Stimulated activated CD4-positive, alpha-beta T cell treated with anti-CD3 and anti-CD28 coated beads, Interleukin-2, amount 100 ng/mL, for 4 hours (primary cell): ENCODE results near the gene CCAR1.
A peak's percentile ranks its signal among the peaks of the same experiment; 100 is the strongest.
"Not testable (repeated sequence)": the region's sequence is repeated elsewhere in the genome, so short reads cannot be mapped to it uniquely, and the experiment has no call there.

ENCODE experiments used
- DNase-seq: peaks from one replicate; pipeline ENCODE4 v3.0.0-alpha.2; 2020; ENCODE audit warnings: low read depth

Gene CCAR1, protein sequence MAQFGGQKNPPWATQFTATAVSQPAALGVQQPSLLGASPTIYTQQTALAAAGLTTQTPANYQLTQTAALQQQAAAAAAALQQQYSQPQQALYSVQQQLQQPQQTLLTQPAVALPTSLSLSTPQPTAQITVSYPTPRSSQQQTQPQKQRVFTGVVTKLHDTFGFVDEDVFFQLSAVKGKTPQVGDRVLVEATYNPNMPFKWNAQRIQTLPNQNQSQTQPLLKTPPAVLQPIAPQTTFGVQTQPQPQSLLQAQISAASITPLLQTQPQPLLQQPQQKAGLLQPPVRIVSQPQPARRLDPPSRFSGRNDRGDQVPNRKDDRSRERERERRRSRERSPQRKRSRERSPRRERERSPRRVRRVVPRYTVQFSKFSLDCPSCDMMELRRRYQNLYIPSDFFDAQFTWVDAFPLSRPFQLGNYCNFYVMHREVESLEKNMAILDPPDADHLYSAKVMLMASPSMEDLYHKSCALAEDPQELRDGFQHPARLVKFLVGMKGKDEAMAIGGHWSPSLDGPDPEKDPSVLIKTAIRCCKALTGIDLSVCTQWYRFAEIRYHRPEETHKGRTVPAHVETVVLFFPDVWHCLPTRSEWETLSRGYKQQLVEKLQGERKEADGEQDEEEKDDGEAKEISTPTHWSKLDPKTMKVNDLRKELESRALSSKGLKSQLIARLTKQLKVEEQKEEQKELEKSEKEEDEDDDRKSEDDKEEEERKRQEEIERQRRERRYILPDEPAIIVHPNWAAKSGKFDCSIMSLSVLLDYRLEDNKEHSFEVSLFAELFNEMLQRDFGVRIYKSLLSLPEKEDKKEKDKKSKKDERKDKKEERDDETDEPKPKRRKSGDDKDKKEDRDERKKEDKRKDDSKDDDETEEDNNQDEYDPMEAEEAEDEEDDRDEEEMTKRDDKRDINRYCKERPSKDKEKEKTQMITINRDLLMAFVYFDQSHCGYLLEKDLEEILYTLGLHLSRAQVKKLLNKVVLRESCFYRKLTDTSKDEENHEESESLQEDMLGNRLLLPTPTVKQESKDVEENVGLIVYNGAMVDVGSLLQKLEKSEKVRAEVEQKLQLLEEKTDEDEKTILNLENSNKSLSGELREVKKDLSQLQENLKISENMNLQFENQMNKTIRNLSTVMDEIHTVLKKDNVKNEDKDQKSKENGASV

GRCh38 chr10:68720793-68721672 lies at the start of gene CCAR1:
Gene CCAR1 (plus strand): TSS chr10:68721239. CDS start chr10:68722505, 1,266 bp downstream.
- DNase-seq, result peak; percentile 98

GRCh38 chr10:68684413-68684812 lies 36.6 kb upstream of the CCAR1 start:
- no peak for DNase-seq

DNA sequence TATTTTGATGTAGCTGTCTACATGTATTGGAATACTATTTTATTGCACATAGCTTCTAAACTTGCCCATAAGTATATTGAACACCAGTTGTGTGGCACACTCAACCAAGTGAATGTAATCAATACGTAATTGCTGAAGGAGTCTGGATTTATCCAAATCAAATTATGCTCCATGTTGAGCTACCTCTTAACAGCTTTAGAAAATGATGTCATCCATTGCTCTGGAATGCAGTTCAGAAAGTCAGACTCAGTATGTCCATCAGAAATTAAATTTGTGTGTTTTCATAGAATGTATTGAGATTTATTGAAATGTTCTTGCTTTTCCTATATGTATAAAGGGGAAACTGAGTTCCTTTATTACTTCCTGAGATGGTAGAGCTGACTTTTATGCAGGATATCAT lies 25.0 kb upstream of the CCAR1 start:
- no peak for DNase-seq

GRCh38 chr10:68697106-68697505 lies 23.9 kb upstream of the CCAR1 start:
- DNase-seq, result no peak

GRCh38 chr10:68700197-68700596 lies 20.8 kb upstream of the CCAR1 start:
- no peak for DNase-seq

DNA sequence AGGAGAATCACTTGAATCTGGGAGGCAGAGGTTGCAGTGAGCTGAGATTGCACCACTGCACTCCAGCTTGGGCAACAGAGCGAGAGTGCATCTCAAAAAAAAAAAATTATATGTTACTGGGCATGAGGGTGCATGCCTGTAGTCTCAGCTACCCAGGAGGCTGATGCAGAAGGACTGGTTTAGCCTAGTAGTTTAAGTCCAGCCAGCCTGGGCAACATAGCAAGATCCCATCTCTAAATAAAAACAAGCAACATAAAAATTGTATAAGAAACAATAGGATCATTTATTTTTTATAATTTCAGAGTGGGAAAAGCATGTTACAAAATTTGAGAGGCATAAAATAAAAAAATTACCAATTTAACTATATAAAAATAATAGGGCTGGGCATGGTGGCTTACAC lies 15.5 kb upstream of the CCAR1 start:
- no peak for DNase-seq

- not testable (repeated sequence) for DNase-seq
Measured at GRCh38 chr10:68708987-68709386, 12.1 kb upstream of the CCAR1 start.

DNA sequence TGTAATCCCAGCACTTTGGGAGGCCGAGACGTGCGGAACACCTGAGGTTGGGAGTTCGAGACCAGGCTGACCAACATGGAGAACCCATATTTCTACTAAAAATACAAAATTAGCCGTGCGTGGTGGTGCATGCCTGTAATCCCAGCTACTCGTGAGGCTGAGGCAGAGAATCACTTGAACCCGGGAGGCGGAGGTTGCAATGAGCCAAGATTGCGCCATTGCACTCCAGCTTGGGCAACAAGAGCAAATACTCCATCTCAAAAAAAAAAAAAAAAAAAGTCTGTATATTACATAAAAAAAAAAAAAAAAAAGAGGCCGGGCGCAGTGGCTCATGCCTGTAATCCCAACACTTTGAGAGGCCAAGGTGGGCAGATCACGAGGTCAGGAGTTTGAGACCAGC lies 8.0 kb upstream of the CCAR1 start:
- DNase-seq, result not testable (repeated sequence)

GRCh38 chr10:68717435-68717834 lies 3.6 kb upstream of the CCAR1 start:
- no peak for DNase-seq

GRCh38 chr10:68721673-68722335 lies 765 bp downstream of the CCAR1 start:
- no peak for DNase-seq

- no peak for DNase-seq
Measured at GRCh38 chr10:68725016-68725415, 4.0 kb downstream of the CCAR1 start.

DNA sequence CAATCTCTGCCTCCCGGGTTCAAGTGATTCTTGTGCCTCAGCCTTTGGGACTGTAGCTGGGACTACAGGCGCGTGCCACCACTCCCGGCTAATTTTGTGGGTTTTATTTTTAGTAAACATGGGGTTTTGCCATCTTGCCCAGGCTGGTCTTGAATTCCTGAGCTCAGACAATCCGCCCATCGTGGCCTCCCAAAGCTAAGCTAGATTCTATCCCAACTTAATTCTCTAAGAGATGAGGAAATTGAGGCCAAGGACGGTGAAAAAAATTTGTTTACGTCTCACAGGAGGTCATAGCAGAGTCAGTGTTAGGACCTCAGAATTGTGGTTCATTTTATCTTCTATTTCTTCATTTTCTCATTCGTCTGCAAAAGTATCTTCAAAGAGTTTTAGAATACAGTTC lies 6.1 kb downstream of the CCAR1 start:
- DNase-seq, result no peak

DNA sequence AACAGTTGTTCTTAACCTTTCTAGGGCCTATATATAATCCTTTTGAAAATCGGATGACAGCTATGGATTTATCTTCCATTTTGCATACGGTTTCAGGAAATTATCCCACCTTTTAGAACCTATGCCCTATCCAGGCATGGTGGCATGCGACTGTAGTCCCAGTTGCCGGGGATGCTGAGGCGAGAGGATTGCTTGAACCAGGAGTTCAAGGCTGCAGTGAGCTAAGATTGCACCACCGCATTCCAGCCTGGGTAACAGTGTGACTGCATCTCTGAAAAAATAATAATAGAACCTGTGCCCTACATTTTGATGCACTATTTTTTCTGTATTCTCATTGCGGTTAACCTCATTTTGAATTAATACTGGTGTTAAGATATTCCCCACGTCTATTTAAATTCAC lies 11.6 kb downstream of the CCAR1 start:
- DNase-seq, result no peak

DNA sequence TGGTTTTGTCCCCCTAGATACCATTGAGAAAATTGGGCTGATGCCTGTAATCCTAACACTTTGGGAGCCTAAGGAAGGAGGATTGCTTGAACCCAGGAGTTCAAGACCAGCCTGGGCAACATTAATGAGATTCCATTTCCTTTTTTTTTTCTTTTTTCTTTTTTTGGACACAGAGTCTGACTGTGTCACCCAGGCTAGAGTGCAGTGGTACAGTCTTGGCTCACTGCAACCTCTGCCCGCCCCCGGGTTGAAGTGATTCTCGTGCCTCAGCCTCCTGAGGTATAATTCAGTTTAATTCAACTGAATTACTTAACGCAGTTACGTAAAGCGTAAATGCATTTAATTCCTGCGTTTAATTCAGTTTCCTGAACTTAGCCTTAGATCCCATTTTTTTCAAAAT lies 13.3 kb downstream of the CCAR1 start:
- no peak for DNase-seq

GRCh38 chr10:68735119-68735518 lies 14.1 kb downstream of the CCAR1 start:
- no peak for DNase-seq

DNA sequence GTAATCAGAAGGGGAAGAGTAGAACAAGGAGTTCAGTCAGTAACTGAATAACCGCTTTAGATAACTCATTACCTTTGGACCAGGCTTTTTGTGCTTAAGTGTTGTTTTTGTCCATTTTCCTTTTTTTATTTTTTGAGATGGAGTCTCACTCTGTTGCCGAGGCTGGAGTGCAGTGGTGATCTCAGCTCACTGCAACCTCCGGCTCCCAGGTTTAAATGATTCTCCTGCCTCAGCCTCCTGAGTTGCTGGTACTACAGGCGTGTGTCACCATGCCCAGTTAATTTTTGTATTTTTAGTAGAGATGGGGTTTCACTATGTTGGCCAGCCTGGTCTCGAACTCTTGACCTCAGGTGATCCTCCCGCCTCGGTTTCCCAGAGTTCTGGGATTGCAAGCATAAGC lies 14.7 kb downstream of the CCAR1 start:
- DNase-seq, result not testable (repeated sequence)

- DNase-seq, result not testable (repeated sequence)
Measured at GRCh38 chr10:68740676-68741075, 19.6 kb downstream of the CCAR1 start.

- DNase-seq, result no peak
Measured at GRCh38 chr10:68742397-68742796, 21.4 kb downstream of the CCAR1 start.

DNA sequence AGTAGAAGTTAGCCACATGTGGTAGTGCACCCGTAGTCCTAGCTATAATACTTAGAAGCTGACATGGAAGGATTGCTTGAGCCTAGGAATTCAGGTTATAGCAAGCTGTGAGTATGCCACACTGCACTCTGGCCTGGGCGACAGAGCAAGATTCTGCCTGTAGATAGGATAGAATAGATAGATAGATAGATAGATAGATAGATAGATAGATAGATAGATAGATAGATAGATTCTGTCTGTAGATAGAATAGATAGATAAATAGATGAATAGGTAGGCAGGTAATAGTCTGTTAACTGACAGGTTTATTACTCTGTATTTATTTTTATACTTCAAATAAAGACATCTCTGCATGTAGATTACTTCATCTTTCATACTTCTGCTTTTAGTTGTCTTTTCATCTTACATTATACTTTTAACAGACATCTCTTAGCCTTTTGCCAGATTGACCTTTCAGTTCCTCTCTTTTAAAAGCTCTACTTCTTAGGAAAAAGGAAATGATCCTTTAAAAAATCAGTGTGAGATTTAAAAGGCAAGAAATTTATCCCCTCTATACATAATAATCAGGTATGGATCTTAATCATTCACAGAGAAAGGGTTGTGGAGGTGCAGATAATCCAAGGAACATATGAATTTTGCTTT lies 31.8 kb downstream of the CCAR1 start:
- DNase-seq, result no peak

DNA sequence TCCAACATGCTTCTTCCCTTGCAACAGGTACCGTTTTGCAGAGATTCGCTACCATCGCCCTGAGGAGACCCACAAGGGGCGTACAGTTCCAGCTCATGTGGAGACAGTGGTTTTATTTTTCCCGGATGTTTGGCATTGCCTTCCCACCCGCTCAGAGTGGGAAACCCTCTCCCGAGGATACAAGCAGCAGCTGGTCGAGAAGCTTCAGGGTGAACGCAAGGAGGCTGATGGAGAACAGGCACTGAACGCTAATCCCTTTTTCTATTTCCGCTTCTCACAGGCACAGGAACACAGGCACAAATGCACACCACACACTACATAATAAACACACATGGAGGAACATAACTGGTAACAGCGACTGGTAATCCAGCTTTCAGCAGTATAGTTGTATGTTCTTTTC lies 35.2 kb downstream of the CCAR1 start:
- DNase-seq, result no peak

DNA sequence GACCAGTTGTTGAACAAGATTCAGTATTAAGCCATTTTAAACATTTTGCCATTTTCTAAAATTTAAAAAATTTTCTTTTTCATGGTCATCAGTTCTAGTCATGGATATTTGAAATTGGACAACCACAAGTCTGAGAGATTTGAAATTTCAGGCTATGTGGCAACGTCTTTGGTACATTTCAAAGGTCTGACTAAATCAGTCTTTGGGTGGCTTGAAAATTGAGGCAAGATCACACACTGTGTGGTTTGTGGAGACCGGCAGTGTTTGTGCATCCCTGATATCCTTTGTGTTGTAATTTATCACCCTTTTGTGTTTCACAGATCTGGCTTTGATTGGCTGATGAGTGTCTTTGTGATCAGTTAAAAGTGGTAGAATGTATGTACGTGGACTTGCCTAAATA lies 35.7 kb downstream of the CCAR1 start:
- no peak for DNase-seq
